HG03196 (cell line): ENCODE data around the gene MTHFD2.
"Not testable (repeated sequence)": the region's sequence is repeated elsewhere in the genome, so short reads cannot be mapped to it uniquely, and the experiment has no call there.

Experiments used
- ATAC-seq: cut with Tn5 transposase; IDR thresholded peaks from one replicate; pipeline ENCODE4 v1.9.1; 2021; ENCODE audit not compliant: unreplicated experiment

The MTHFD2 gene

DNA sequence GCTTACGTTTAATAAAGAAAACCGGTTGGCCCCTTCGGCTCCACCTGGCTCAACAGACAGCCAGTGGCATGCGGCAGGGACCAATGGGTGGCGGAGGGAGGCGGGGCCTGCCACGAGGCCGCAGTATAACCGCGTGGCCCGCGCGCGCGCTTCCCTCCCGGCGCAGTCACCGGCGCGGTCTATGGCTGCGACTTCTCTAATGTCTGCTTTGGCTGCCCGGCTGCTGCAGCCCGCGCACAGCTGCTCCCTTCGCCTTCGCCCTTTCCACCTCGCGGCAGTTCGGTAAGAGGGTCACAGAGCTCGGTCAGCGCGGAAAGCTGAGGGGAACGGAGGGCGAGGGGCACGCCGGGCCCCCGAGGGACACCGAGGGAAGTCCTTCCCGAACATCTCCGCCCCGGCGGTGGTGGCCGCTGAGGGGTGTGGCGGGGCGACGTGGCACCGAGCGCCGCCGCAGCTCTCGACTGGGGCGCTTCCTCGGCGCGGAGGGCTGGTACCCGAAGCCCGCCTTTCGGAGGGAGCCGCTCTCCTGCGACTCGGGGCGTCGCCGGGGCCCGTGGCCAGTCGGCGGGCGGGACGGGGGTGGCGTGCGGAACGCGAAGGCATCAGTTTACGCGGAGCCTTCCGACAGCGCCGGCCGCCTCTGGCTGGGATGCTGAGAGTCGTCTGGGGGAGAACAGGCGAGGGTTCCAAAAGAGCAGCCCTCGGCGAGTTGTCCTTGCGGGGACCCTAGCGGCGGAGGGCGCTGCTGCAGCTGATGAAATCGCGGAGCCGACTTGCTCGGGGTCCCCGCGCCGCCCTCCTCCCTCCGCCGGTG lies at the start of gene MTHFD2:
MTHFD2 (plus strand) TSS at position 155 of the 814 bp plus-strand sequence; CDS start at position 182, 27 bp downstream.
- peak; percentile 88 for ATAC-seq

DNA sequence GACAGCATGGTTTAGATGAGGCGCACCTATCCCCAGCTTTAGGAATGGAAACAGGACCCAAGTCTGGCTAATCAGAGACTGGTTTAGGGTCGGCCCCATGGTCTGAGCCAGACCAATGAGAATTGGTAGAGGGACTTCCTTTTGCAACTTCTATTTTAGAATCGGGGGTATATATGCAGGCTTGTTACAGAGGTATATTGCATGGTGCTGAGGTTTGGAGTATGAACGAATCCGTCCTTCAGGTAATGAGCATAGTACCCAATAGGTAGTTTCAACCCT lies 49.2 kb upstream of the MTHFD2 start:
- no peak for ATAC-seq

DNA sequence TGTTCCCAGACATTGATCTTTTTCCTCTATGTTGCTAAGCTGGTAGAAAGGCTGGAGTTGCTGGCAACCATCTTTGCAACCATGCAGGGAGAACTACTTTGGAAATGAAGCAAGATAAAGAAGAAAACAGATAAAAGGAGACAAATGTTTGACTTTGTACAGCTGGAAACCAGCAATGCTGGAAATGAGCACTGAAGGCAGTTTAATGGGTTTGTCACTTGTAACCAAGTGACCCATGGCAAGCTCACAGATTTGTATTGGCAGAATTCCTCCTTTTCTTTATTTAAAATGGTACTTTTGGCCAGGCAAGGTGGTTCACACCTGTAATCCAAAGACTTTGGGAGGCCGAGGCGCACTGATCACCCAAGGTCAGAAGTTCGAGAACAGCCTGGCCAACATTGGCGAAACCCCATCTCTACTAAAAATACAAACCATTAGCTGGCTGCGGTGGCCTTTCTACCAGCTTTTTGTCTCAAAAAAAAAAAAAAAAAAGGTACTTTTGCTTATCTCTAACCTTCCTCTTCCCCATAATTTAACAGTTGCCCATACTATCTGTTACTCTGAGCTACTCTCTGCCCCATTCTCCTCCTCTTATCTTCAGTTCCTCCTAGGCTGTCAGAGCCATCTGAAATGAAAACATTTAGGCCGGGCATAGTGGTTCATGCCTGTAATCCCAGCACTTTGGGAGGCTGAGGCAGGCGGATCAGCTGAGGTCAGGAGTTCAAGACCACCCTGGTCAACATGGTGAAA lies 48.7 kb upstream of the MTHFD2 start:
- ATAC-seq: no peak

DNA sequence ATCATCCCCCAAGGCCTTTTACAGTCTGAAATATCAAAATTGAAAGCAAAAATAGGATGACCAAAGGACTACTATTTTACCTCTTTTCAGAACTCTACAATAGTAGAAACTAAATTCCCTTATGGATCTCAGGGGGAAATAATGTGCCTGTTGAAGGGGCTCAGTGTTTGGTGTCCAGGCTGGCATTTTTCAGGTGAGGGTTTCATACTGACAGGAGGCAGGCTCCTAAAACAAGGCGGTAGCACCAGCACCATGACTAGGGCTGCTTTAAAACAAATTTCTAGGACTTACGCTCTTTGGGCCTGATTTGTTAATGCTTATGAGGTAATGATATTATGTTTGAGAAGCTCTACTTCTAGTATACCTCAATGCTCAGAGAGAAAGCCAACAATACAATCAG lies 45.5 kb upstream of the MTHFD2 start:
- no peak for ATAC-seq

DNA sequence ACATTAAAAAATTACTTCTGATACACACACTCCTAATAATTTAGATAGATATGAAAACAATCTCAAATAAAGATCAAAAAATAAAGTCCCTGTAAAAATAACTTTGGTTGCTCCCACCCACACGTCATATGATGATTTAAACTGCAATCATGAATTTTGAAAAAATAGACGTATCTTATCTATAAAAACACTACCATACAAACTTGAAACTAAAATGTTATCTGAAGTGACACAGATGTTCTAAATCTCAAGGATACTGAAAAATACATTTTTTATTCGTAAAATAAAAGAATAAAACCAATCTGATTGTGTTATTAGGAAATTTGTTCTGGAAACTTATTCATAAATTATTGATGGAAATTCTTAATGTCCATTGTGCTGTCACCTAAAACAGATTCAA lies 42.6 kb upstream of the MTHFD2 start:
- no peak for ATAC-seq

DNA sequence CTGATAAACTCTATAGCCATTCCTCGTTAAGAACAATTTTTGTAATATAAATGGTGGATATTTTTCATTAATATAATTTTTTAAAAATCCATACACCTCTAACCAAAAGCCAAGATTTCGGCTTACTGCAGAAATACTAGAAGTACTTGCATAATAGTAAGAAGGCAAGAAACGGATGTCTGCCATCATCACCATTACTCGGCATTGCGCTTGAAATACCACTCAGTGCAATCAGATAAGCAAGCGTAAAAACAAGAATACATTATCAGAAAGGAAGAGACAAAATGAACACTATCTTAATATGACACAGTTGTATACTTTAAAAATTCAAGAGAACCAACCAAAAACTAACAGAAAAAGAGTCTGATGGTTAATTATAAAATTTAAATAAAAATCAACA lies 35.5 kb upstream of the MTHFD2 start:
- ATAC-seq: no peak

DNA sequence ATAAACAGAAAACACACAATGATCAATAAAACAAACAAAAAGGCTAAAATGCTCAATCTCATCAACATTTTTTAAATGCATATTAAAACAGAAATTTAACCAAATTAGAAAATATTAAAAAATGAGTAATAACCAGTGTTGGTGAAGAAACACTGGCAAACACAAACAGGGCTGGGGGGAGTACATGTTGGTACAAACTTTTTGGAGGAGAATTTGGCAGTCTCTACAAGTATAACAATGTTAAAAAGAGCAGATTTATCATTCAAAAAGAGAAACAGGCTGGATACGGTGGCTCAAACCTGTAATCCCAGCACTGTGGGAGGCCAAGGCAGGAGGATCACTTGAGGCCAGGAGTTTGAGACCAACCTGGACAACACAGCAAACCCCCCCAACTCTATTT lies 33.7 kb upstream of the MTHFD2 start:
- ATAC-seq: no peak

DNA sequence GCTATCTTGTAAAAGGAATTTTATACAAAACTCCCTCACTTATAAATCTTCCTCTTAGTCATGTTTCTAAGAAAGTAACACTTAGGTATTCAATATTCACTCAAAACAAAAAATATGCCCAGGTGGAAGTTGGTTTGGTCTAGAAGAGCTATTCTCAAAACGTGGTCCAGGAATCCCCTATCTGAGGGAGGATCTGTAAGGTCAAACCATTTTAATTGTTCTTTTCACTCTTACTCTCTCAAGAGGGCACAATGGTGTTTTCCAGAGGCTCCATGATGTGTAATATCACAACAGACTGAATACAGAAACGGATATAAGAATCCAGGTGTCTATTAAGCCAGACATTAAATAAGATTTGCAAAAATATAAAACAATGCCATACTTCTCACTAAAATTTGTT lies 29.7 kb upstream of the MTHFD2 start:
- ATAC-seq: no peak

DNA sequence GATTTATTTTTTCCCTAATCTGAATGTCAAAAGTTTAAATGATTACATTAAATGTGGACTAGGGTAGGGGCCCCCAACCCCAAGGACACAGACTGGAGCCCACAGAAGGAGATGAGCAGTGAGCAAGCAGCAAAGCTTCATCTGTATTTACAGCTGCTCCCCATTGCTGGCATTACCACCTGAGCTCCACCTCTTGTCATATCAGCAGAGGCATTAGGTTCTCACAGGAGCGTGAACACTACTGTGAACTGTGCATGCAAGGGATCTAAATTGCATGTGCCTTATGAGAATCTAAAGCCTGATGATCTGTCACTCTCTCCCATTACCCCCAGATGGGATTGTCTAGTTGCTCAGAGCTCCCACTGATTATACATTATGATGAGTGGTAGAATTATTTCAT lies 23.5 kb upstream of the MTHFD2 start:
- no peak for ATAC-seq

DNA sequence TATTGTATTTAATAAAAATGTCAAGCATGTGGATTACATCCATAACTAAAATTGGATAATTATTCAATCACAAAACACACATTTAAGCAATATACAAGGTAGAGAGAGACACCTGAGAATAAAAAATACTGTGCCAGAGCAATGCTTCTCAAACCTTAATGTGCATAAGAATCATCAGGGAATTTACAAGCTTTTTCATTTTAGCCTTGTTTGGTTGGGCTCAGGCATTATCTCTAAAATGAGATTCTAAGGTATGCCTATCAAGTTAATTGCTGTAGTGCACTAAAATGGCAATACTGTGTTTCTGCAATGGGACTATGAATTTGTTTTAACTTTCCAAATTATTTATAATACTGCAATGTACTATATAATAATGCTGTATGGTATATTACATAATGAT lies 20.7 kb upstream of the MTHFD2 start:
- no peak for ATAC-seq

DNA sequence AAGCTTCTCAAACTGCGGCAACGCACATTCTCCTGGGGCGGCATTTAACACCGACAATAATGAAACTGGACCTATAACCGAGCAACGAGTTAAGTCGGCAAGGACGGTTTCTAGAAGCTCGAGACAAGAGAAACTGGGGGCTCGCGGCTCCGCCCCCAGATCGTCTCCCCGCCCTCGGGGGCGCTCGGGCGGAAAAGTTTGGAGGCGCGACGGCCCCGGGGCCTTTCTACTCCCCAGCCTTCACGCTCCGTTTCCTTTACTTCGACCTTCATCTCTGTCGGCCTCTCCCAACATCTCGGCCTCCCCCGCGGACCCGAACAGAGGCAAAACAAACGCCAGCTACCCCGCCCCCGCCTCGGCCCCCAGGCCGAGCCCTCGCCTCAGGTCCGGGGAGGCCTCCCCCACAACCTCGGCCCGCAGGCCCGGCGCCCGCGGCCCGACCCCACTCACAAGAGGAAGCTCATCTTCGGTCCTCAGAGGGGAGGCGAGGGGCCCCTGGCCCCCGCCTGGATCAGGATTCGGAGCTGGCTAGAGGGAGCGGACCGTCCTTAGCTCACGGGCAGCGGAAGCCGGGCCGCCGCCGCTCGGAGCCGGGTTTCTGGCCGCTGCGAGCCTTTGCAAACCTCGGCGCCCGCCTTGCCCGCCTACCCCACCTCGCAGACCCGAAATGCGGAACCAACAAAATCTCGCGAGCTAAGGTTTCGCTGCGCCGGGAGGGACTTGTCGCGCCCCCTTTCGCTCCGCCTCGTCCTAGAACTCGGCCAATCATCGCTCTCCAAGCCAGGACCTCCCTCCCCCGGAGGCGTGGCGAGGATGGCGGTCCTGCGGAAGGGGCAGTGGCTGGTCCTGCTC lies 20.0 kb upstream of the MTHFD2 start, which contains the start of gene MOB1A:
MOB1A (minus strand) TSS at position 669 of the 852 bp plus-strand sequence; CDS start at position 464, 205 bp downstream.
- peak; percentile 87 for ATAC-seq

DNA sequence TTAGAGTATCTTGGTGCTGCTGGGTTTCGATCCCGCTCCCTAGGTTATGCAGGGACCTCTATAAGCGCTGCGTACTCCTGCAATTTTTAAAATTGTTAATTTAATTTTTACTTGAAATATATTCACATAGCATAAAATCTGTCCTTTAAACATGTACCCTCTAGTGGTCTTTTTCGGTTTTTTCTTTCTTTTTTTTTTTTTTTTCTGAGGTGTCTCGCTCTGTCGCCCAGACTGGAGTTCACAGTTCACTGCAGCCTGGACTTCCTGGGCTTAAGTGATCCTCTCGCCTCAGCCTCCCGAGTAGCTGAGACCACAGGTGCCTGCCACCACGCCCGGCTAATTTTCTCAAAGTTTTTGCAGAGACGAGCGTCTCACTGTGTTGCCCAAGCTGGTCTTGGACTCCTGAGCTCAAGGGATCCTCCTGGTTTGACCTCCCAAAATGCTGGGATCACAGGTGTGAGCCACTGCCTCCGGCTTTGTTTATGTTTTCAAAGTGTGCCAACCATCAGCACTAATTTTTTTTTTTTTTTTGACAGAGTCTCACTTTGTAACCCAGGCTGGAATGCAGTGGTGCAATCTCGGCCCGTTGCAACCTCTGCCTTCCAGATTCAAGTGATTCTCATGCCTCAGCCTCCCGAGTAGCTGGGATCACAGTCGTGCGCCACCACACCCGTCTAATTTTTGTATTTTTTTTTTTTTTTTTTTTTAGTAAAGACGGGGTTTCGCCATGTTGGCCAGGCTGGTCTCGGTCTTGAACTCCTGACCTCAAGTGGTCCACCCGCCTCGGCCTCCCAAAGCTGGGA lies 19.2 kb upstream of the MTHFD2 start:
- ATAC-seq: peak; percentile 1

DNA sequence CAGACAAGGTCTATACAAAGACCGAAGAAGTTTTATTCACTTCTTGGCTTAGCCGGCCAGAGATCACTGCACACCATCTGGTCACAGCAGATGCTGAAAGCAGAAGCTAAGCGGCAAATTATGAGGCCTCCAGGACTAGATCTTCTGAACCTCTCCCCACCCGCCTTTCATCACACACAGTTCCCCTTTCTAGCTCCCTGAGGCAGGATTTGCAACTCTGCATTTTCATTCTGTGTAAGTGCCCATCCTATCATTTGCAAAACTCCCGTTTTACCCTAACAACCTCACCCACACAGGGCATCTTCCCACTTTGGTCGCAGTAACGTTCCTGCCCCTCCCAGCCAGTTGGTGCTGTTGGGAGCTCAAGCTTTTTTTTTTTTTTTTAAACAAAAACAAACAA lies 16.7 kb upstream of the MTHFD2 start:
- ATAC-seq: no peak

DNA sequence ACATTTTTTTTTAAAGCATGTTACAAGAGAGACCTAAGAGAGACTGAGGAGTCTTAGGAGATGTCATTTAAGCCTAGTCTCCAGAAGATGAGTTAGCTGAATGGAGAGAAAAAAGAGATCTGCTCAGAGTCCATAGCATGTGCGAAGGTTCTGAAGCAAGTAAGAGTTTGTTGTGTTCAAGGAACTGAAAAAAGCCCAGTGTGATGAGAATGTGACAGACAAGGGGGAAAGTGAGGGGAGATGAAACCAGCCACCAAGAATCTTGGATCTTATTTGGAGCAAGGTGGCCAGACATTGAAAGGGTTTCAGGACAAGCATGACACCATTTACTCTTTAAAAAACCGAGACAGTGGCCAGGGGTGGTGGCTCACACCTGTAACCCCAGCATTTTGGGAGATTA lies 14.5 kb upstream of the MTHFD2 start:
- no peak for ATAC-seq

DNA sequence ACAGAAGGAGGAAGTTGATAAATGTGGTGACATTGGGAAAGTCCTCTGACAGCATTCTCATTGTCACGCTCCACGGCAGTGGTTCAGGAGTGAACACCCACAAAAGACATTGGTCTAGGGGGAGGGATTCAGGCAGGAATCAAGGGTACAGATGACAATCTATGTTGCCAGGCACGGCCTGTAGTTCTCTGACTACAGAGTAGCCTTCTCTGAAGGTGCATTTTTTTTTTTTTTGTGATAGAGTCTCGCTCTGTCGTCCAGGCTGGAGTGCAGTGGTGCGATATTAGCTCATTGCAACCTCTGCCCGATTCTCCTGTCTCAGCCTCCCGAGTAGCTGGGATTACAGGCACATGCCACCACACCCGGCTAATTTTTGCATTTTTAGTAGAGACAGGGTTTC lies 12.4 kb upstream of the MTHFD2 start:
- peak; percentile 71 for ATAC-seq

DNA sequence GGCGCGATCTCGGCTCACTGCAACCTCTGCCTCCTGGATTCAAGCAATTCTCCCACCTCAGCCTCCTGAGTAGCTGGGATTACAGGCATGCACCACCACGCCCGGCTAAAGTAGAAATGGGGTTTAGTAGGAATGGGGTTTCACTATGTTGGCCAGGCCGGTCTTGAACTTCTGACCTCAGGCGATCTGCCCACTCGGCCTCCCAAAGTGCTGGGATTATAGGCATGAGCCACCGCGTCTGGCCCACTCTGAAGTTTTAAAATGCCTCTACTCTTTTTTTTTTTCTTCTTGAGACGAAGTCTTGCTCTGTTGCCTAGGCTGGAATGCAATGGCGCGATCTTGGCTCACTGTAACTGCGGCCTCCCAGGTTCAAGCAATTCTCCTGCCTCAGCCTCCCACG lies 11.7 kb upstream of the MTHFD2 start:
- ATAC-seq: not testable (repeated sequence)

DNA sequence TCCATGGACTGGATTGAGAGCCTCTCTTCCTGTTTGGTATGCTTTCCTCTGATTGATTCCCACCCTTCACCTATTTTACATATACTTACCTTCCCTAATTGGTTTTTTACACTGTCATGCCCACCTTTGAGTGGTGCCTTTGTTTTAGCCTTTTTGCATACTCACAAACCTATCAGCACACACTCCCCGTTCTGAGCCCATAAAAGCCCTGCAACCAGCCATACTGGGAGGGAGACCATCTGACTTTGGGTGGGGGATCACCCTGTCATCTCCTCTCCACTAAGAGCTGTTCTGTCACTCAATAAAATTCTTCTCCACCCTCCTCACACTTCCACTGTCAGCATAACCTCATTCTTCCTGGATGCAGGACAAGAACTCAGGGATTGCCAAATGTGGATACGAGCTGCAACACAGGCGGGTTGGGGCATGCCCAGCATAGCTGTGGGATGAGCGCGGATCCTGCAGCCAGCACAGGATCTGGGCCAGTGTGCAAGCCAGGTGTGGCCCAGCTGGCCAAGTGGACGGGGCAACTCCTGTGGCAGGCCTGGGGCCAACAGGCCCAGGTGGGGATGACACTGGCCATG lies 10.3 kb upstream of the MTHFD2 start:
- ATAC-seq: no peak

DNA sequence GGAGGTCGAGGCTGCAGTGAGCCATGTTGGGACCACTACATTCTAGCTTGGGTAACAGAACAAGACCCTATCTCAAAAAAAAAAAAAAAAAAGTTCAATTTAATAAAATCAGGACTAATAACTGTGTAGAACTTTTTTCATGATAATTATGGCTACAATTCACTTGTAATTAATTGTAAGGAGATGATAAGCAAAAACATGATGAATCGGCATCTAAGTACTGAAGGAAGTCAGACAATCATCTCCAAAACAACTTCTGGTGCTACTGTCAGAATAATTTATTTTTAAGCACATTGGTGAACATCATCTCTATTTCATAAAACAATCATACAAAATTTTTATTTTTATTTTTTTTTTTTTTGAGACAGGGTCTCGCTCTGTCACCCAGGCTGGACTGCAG lies 9.7 kb upstream of the MTHFD2 start:
- no peak for ATAC-seq

DNA sequence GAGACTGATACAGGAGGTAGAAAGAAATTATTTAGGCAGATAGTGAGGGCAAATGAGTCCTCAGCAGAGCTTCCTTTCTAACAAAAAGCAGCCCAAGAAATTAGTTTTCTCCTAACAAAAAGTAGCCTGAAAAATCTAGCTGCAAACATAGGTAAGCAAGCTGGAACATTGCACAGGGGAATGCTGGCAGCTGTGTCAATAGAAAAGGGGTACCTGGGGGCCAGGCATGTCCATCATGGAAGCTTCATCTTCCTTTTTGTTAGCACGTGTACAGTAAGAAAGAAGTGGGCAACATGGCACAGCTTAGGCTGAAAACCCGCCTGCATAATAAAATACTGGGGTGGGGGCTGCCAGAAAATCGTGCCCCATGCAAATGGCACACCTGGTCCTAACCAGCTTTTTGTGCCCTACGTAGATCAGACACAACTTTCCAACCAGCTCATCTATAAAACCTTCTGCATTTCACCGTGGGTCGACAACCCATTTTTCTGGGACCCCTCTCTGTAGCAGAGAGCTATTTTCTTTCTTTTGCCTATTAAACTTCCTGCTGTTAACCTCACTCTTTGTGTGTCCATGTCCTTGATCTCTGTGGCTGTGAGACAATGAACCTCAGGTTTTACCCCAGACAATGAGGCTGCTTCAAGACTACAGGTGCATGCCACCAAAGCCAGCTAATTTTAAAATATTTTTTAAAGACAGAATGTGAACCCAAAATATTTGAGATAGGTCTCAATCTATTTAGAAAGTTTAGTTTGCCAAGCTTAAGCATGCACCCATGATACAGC lies 6.6 kb upstream of the MTHFD2 start:
- no peak for ATAC-seq

DNA sequence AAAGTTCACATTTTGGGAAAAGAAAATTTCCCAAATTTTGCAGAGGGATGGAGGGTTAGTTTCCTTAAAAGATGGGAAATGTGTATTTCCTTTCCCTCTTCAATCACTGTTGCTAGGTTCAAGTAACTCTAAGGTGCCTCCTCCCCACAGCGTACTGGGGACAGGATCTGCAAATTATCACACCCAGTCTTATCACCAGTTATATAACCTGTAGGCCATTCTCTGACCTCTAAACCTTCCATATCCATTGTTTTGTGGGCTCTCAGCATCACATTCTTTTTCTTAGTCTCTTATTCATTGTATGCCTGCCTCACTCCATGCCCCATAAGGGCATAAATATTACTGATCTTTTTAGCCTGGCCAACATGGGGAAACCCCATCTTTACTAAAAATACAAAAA lies 3.6 kb upstream of the MTHFD2 start:
- ATAC-seq: no peak
